Neural cell (in vitro differentiated cells): ENCODE measurements around the gene ARMC2. TPM values are rescaled to one million over a fixed set of nuclear protein-coding genes. Genes with fewer than 3 reads are reported as not detected.

Experiments used
- H2AFZ ChIP-seq: fragments of 200-600, 300-800 bp; sonication (generic), shearing (Covaris generic); 2 replicates; pipeline ENCODE4 v1.6.0; 2014; ENCODE audit warnings: low read depth, mild to moderate bottlenecking, antibody characterized with exemption, low read length, moderate library complexity
- H3F3A ChIP-seq: fragments of 200-600 bp; shearing (Covaris generic); 2 replicates; pipeline ENCODE4 v1.6.1; 2016; ENCODE audit warnings: mild to moderate bottlenecking, moderate library complexity, mixed read lengths, antibody characterized with exemption, low read length; ENCODE audit not compliant: insufficient read depth, poor library complexity, severe bottlenecking
- H3K27ac ChIP-seq: fragments of 200-600, 300-800 bp; sonication (generic), shearing (Covaris generic); 2 replicates; pipeline ENCODE4 v1.5.1; 2014; ENCODE audit warnings: mild to moderate bottlenecking, low read length, moderate library complexity
- H3K27me3 ChIP-seq: fragments of 300-800, 200-600 bp; sonication (generic), shearing (Covaris generic); 2 replicates; pipeline ENCODE4 v1.6.0; 2014; ENCODE audit warnings: mild to moderate bottlenecking, low read depth, low read length, moderate library complexity; ENCODE audit not compliant: insufficient read depth
- H3K36me3 ChIP-seq: fragments of 300-800, 200-600 bp; sonication (generic), shearing (Covaris generic); 2 replicates; pipeline ENCODE4 v1.5.1; 2014; ENCODE audit warnings: mild to moderate bottlenecking, antibody characterized with exemption, low read length, moderate library complexity; ENCODE audit not compliant: insufficient read depth
- H3K4me2 ChIP-seq: fragments of 300-800, 200-600 bp; sonication (generic), shearing (Covaris generic); 2 replicates; pipeline ENCODE4 v1.6.0; 2014; ENCODE audit warnings: mild to moderate bottlenecking, low read length
- H3K4me3 ChIP-seq: fragments of 300-800, 200-600 bp; sonication (generic), shearing (Covaris generic); 2 replicates; pipeline ENCODE4 v1.5.1; 2014; ENCODE audit warnings: mild to moderate bottlenecking, low read length, moderate library complexity
- H3K79me2 ChIP-seq: fragments of 200-600 bp; shearing (Covaris generic); replicated peaks from 2 replicates; pipeline ENCODE4 v1.6.0; 2014; ENCODE audit warnings: mild to moderate bottlenecking, low read length, moderate library complexity; ENCODE audit not compliant: insufficient read depth
- H3K9ac ChIP-seq: fragments of 300-800, 200-600 bp; sonication (generic), shearing (Covaris generic); 2 replicates; pipeline ENCODE4 v1.6.1; 2016; ENCODE audit warnings: mild to moderate bottlenecking, low read length, mixed read lengths
- H3K9me2 ChIP-seq: fragments of 200-600 bp; shearing (Covaris generic); 2 replicates; pipeline ENCODE4 v1.6.1; 2016; ENCODE audit warnings: mild to moderate bottlenecking, low read length, mixed read lengths; ENCODE audit not compliant: insufficient read depth
- H3K9me3 ChIP-seq: fragments of 200-600, 300-800 bp; sonication (generic), shearing (Covaris generic); 2 replicates; pipeline ENCODE4 v1.6.1; 2016; ENCODE audit warnings: mild to moderate bottlenecking, mixed run types, low read length, moderate library complexity, mixed read lengths
- H4K20me1 ChIP-seq: fragments of 200-600 bp; shearing (Covaris generic); 2 replicates; pipeline ENCODE4 v1.6.1; 2016; ENCODE audit warnings: mild to moderate bottlenecking, mixed run types; ENCODE audit not compliant: insufficient read depth
- CTCF ChIP-seq: fragments of 450-650 bp; IDR thresholded peaks from 2 replicates; pipeline ENCODE4 v1.5.1; 2014; ENCODE audit warnings: antibody characterized with exemption, mild to moderate bottlenecking, moderate library complexity; ENCODE audit not compliant: poor library complexity, severe bottlenecking
- EP300 ChIP-seq: fragments of 450-650 bp; conservative IDR thresholded peaks from 2 replicates; pipeline ENCODE4 v1.6.1; 2014; ENCODE audit warnings: antibody characterized with exemption, mild to moderate bottlenecking, moderate library complexity; ENCODE audit not compliant: poor library complexity, severe bottlenecking
- EZH2 ChIP-seq: fragments of 200-600, 300-800 bp; shearing (Covaris generic), sonication (generic); IDR thresholded peaks from 2 replicates; pipeline ENCODE4 v1.6.1; 2014; ENCODE audit warnings: antibody characterized with exemption, low read length, borderline replicate concordance, mild to moderate bottlenecking; ENCODE audit not compliant: insufficient read depth, poor library complexity, severe bottlenecking
- MXI1 ChIP-seq: fragments of 450-650 bp; conservative IDR thresholded peaks from 2 replicates; pipeline ENCODE4 v1.6.1; 2014; ENCODE audit warnings: antibody characterized with exemption, mild to moderate bottlenecking; ENCODE audit not compliant: poor library complexity, severe bottlenecking
- POLR2AphosphoS5 ChIP-seq: IDR thresholded peaks from 2 replicates; pipeline ENCODE4 v1.6.1; 2012
- RAD21 ChIP-seq: fragments of 450-650 bp; conservative IDR thresholded peaks from 2 replicates; pipeline ENCODE4 v1.6.1; 2014; ENCODE audit warnings: antibody characterized with exemption, mild to moderate bottlenecking, moderate library complexity
- REST ChIP-seq: IDR thresholded peaks from 2 replicates; pipeline ENCODE4 v1.6.1; 2012; ENCODE audit warnings: borderline replicate concordance
- SMC3 ChIP-seq: fragments of 450-650 bp; conservative IDR thresholded peaks from 2 replicates; pipeline ENCODE4 v1.6.1; 2014; ENCODE audit warnings: antibody characterized with exemption, mild to moderate bottlenecking, moderate library complexity; ENCODE audit not compliant: poor library complexity
- TAF1 ChIP-seq: IDR thresholded peaks from 2 replicates; pipeline ENCODE4 v1.6.1; 2012; ENCODE audit warnings: low read depth
- polyA plus RNA-seq: library from polyadenylated mRNA; depleted of rRNA; stranded (reverse); fragments of >200 nt; gene quantifications from 2 replicates; pipeline ENCODE4 v1.2.3, GENCODE V29; 2014

The ARMC2 gene
- polyA plus RNA-seq, 1 donor from 2014 or later: 18.6 TPM

GRCh38 chr6:108966855-108967755 is 118.9 kb downstream of the ARMC2 start:
- TF ChIP-seq POLR2AphosphoS5: no peak
- TF ChIP-seq TAF1: no peak
- TF ChIP-seq CTCF: no peak
- TF ChIP-seq MXI1: no peak
- TF ChIP-seq SMC3: no peak
- TF ChIP-seq EP300: no peak
- no peak for TF ChIP-seq EZH2
- TF ChIP-seq RAD21: no peak
- TF ChIP-seq REST: no peak
- no peaks in the 10 kb centered on the region for H3K27me3 ChIP-seq
- H4K20me1 ChIP-seq: no peaks in the 10 kb centered on the region
- H3K4me3 ChIP-seq: no peak overlapping the region
- no peak overlapping the region for H3K27ac ChIP-seq
- no peak overlapping the region for H2AFZ ChIP-seq
- no peaks in the 10 kb centered on the region for H3K9me3 ChIP-seq
- no peaks in the 10 kb centered on the region for H3K9me2 ChIP-seq
- H3F3A ChIP-seq: no peaks in the 10 kb centered on the region
- H3K36me3 ChIP-seq: no peaks in the 10 kb centered on the region
- H3K9ac ChIP-seq: no peak overlapping the region
- no peak overlapping the region for H3K4me2 ChIP-seq
- H3K79me2 ChIP-seq: no peaks in the 10 kb centered on the region

- no peaks in the 10 kb centered on the region for H4K20me1 ChIP-seq
- H3K79me2 ChIP-seq: no peaks in the 10 kb centered on the region
- no peak overlapping the region for H3K4me3 ChIP-seq
- H2AFZ ChIP-seq: no peak overlapping the region
- no peak overlapping the region for H3K9ac ChIP-seq
- TF ChIP-seq POLR2AphosphoS5 (no peak), MXI1 (no peak), EZH2 (no peak), REST (no peak), RAD21 (no peak), EP300 (no peak), SMC3 (no peak)
- H3F3A ChIP-seq: no peaks in the 10 kb centered on the region
- no peak overlapping the region for H3K4me2 ChIP-seq
- no peaks in the 10 kb centered on the region for H3K9me3 ChIP-seq
- no peaks in the 10 kb centered on the region for H3K36me3 ChIP-seq
- H3K27me3 ChIP-seq: no peaks in the 10 kb centered on the region
- no peak overlapping the region for H3K27ac ChIP-seq
- no peaks in the 10 kb centered on the region for H3K9me2 ChIP-seq
Measured at GRCh38 chr6:108968325-108969316, 120.4 kb downstream of the ARMC2 start.
